ENCODE results near the gene TNFAIP8L1.

The TNFAIP8L1 gene

GRCh38 chr19:4602173-4602788 lies 37.0 kb upstream of the TNFAIP8L1 start:
- Mint-ChIP-seq H3K36me3 (no peaks in the 10 kb centered on the region), H3K9me3 (no peaks in the 10 kb centered on the region), H3K4me3 (no peak overlapping the region), H3K4me1 (peaks cover 3% of the 10 kb centered on the region), H3K27ac (no peak overlapping the region)
- ATAC-seq = no peak
- no peak for DNase-seq (ENCODE audit: low spot score in 2 of 2)

GRCh38 chr19:4602915-4603314 lies 36.4 kb upstream of the TNFAIP8L1 start:
- no peaks in the 10 kb centered on the region for H3K9me3 Mint-ChIP-seq
- H3K4me1 Mint-ChIP-seq = no peaks in the 10 kb centered on the region
- DNase-seq (ENCODE audit: low spot score in 2 of 2) (no peak), ATAC-seq (no peak)
- no peaks in the 10 kb centered on the region for H3K36me3 Mint-ChIP-seq
- no peak overlapping the region for H3K27ac Mint-ChIP-seq
- no peak overlapping the region for H3K4me3 Mint-ChIP-seq

GRCh38 chr19:4604912-4605311 lies 34.4 kb upstream of the TNFAIP8L1 start:
- Mint-ChIP-seq H3K9me3 (no peaks in the 10 kb centered on the region), H3K4me3 (no peak overlapping the region), H3K36me3 (no peaks in the 10 kb centered on the region), H3K27ac (no peak overlapping the region), H3K4me1 (no peaks in the 10 kb centered on the region)
- DNase-seq (ENCODE audit: low spot score in 2 of 2) (no peak), ATAC-seq (no peak)

- Mint-ChIP-seq H3K4me3 (no peak overlapping the region), H3K36me3 (no peaks in the 10 kb centered on the region), H3K4me1 (no peaks in the 10 kb centered on the region), H3K9me3 (no peaks in the 10 kb centered on the region), H3K27ac (no peak overlapping the region)
- DNase-seq (ENCODE audit: low spot score in 2 of 2) = no peak
- ATAC-seq = no peak
Measured at GRCh38 chr19:4606181-4606580, 33.1 kb upstream of the TNFAIP8L1 start.

- H3K4me1 Mint-ChIP-seq = no peaks in the 10 kb centered on the region
- H3K4me3 Mint-ChIP-seq = no peak overlapping the region
- peak; percentile 46 for ATAC-seq
- no peaks in the 10 kb centered on the region for H3K9me3 Mint-ChIP-seq
- H3K27ac Mint-ChIP-seq = no peak overlapping the region
- no peaks in the 10 kb centered on the region for H3K36me3 Mint-ChIP-seq
- DNase-seq (ENCODE audit: low spot score in 2 of 2) = no peak
Measured at GRCh38 chr19:4606921-4607678, 32.2 kb upstream of the TNFAIP8L1 start.

GRCh38 chr19:4609878-4610511 lies 29.3 kb upstream of the TNFAIP8L1 start:
- DNase-seq (ENCODE audit: low spot score in 2 of 2) (no peak), ATAC-seq (no peak)
- H3K4me1 Mint-ChIP-seq = no peaks in the 10 kb centered on the region
- no peaks in the 10 kb centered on the region for H3K36me3 Mint-ChIP-seq
- H3K9me3 Mint-ChIP-seq = no peaks in the 10 kb centered on the region
- H3K27ac Mint-ChIP-seq = peak overlapping the region; percentile 0
- H3K4me3 Mint-ChIP-seq = no peak overlapping the region

- H3K27ac Mint-ChIP-seq = no peak overlapping the region
- no peaks in the 10 kb centered on the region for H3K4me1 Mint-ChIP-seq
- H3K4me3 Mint-ChIP-seq = no peak overlapping the region
- ATAC-seq = no peak
- H3K36me3 Mint-ChIP-seq = no peaks in the 10 kb centered on the region
- no peaks in the 10 kb centered on the region for H3K9me3 Mint-ChIP-seq
- no peak for DNase-seq (ENCODE audit: low spot score in 2 of 2)
Measured at GRCh38 chr19:4613254-4613751, 26.0 kb upstream of the TNFAIP8L1 start.

GRCh38 chr19:4618019-4618418 lies 21.3 kb upstream of the TNFAIP8L1 start:
- Mint-ChIP-seq H3K9me3 (no peaks in the 10 kb centered on the region), H3K4me3 (no peak overlapping the region), H3K4me1 (no peaks in the 10 kb centered on the region), H3K36me3 (no peaks in the 10 kb centered on the region), H3K27ac (peak overlapping the region; percentile 27)
- no peak for DNase-seq (ENCODE audit: low spot score in 2 of 2)
- ATAC-seq = no peak

- Mint-ChIP-seq H3K4me1 (no peaks in the 10 kb centered on the region), H3K9me3 (no peaks in the 10 kb centered on the region), H3K36me3 (no peaks in the 10 kb centered on the region), H3K4me3 (no peak overlapping the region), H3K27ac (no peak overlapping the region)
- ATAC-seq (no peak), DNase-seq (ENCODE audit: low spot score in 2 of 2) (no peak)
Measured at GRCh38 chr19:4619668-4620294, 19.5 kb upstream of the TNFAIP8L1 start.

- Mint-ChIP-seq H3K9me3 (no peaks in the 10 kb centered on the region), H3K27ac (no peak overlapping the region), H3K36me3 (no peaks in the 10 kb centered on the region), H3K4me1 (no peaks in the 10 kb centered on the region), H3K4me3 (no peak overlapping the region)
- no peak for DNase-seq (ENCODE audit: low spot score in 2 of 2)
- no peak for ATAC-seq
Measured at GRCh38 chr19:4620675-4621074, 18.6 kb upstream of the TNFAIP8L1 start.

GRCh38 chr19:4622695-4623421 lies 16.5 kb upstream of the TNFAIP8L1 start:
- no peaks in the 10 kb centered on the region for H3K9me3 Mint-ChIP-seq
- H3K4me3 Mint-ChIP-seq = no peak overlapping the region
- H3K36me3 Mint-ChIP-seq = no peaks in the 10 kb centered on the region
- no peak overlapping the region for H3K27ac Mint-ChIP-seq
- DNase-seq (ENCODE audit: low spot score in 2 of 2) = no peak
- no peak for ATAC-seq
- no peaks in the 10 kb centered on the region for H3K4me1 Mint-ChIP-seq

- Mint-ChIP-seq H3K4me3 (no peak overlapping the region), H3K27ac (no peak overlapping the region), H3K9me3 (no peaks in the 10 kb centered on the region), H3K4me1 (no peaks in the 10 kb centered on the region), H3K36me3 (no peaks in the 10 kb centered on the region)
- ATAC-seq = no peak
- DNase-seq (ENCODE audit: low spot score in 2 of 2) = no peak
Measured at GRCh38 chr19:4624301-4624700, 15.0 kb upstream of the TNFAIP8L1 start.

- no peak for ATAC-seq
- Mint-ChIP-seq H3K9me3 (no peaks in the 10 kb centered on the region), H3K27ac (no peak overlapping the region), H3K36me3 (no peaks in the 10 kb centered on the region), H3K4me1 (no peaks in the 10 kb centered on the region), H3K4me3 (no peak overlapping the region)
- DNase-seq (ENCODE audit: low spot score in 2 of 2) = no peak
Measured at GRCh38 chr19:4624733-4625362, 14.5 kb upstream of the TNFAIP8L1 start.

GRCh38 chr19:4633140-4633967 lies 6.0 kb upstream of the TNFAIP8L1 start:
- DNase-seq (ENCODE audit: low spot score in 2 of 2) = peak; percentile 40 to 77

More at GRCh38 chr19:4633140-4633967, 6.0 kb upstream of the TNFAIP8L1 start:
- peak; percentile 67 for ATAC-seq
- H3K4me1 Mint-ChIP-seq = peaks cover 30% of the 10 kb centered on the region
- peak overlapping the region; percentile 73 for H3K27ac Mint-ChIP-seq
- H3K9me3 Mint-ChIP-seq = no peaks in the 10 kb centered on the region
- peaks cover 6% of the 10 kb centered on the region for H3K36me3 Mint-ChIP-seq
- H3K4me3 Mint-ChIP-seq = peak overlapping the region; percentile 12
